Tibial nerve (tissue), 4 donors: Measurements from ENCODE around the gene DUOX2. TPM values are rescaled to one million over a fixed set of nuclear protein-coding genes. Genes with fewer than 3 reads are reported as not detected.

Experiments
- DNase-seq, 2 donors: peaks; one replicate each; pipeline ENCODE4 v3.0.0-alpha.2; 2019; ENCODE audit warnings: low spot score in 2 of 2
- H3K27ac ChIP-seq, 4 donors: fragments of 200-600 bp; sonication (generic) in 3 of 4; one replicate each; pipeline ENCODE4 v1.5.1; 2017 to 2019; ENCODE audit warnings: mild to moderate bottlenecking in 1 of 4
- H3K27me3 ChIP-seq, 2 donors: fragments of 200-600 bp; sonication (generic) in 1 of 2; one replicate each; pipeline versions ENCODE4 v1.5.1 to v1.6.0; 2017 to 2019
- H3K36me3 ChIP-seq, 3 donors: fragments of 200-600 bp; sonication (generic); one replicate each; pipeline ENCODE4 v1.5.1; 2018 to 2019
- H3K4me1 ChIP-seq, 4 donors: fragments of 200-600 bp; sonication (generic) in 3 of 4; one replicate each; pipeline ENCODE4 v1.5.1; 2017 to 2019
- H3K4me3 ChIP-seq, 4 donors: fragments of 200-600 bp; sonication (generic) in 3 of 4; one replicate each; pipeline ENCODE4 v1.5.1; 2017 to 2019; ENCODE audit warnings: mild to moderate bottlenecking in 1 of 4, moderate library complexity in 1 of 4
- H3K9me3 ChIP-seq, 4 donors: fragments of 200-600 bp; sonication (generic) in 3 of 4; one replicate each; pipeline ENCODE4 v1.5.1; 2017 to 2019
- CTCF ChIP-seq, 5 experiments: fragments of 200-600 bp in 3 of 5; fragments of 450-650 bp in 2 of 5; sonication (generic) in 3 of 5; IDR thresholded peaks; one replicate each; pipeline ENCODE4 v1.5.1; 2016 to 2019; ENCODE audit warnings: antibody characterized with exemption in 5 of 5, mild to moderate bottlenecking in 3 of 5, moderate library complexity in 2 of 5
- EP300 ChIP-seq, 2 donors: sonication (generic); formaldehyde crosslinking; IDR thresholded peaks; one replicate each; pipeline ENCODE4 v1.6.1; 2017; ENCODE audit warnings: antibody characterized with exemption in 2 of 2, mild to moderate bottlenecking in 1 of 2
- POLR2A ChIP-seq, 2 donors: fragments of 450-650 bp; IDR thresholded peaks; one replicate each; pipeline ENCODE4 v1.6.1; 2017; ENCODE audit warnings: antibody characterized with exemption in 2 of 2, mild to moderate bottlenecking in 2 of 2, moderate library complexity in 2 of 2
- WGBS, 2 donors: methylation state at CpG; one replicate each; pipeline ENCODE4 v1.1.5; 2018; 5-methylcytosine and 5-hydroxymethylcytosine counted together
- total RNA-seq, 4 donors: library from RNA; depleted of rRNA; stranded (reverse); fragments of >200 nt; gene quantifications; one replicate each; pipeline ENCODE4 v1.1.0, GENCODE V29; 2016

DUOX2 gene
- total RNA-seq, 4 donors from 2014 or later = 0.22 to 1.9 (median 0.84) TPM

GRCh38 chr15:45101749-45102148 is 12.2 kb downstream of the DUOX2 start:
- H3K4me3 ChIP-seq = no peak overlapping the region
- H3K27me3 ChIP-seq = no peaks in the 10 kb centered on the region
- H3K9me3 ChIP-seq = no peaks in the 10 kb centered on the region
- peaks cover 0 to 3% (median 0%) of the 10 kb centered on the region in 3 donors for H3K36me3 ChIP-seq
- TF ChIP-seq POLR2A (IDR thresholded peaks at IDR 0.05) (no peak), EP300 (IDR thresholded peaks at IDR 0.05) (no peak), CTCF (IDR thresholded peaks at IDR 0.05) (no peak)
- no peak for DNase-seq
- H3K27ac ChIP-seq = no peak overlapping the region
- H3K4me1 ChIP-seq = no peaks in the 10 kb centered on the region
- WGBS, 2 donors = 95% methylated on average over 12 of the region's 12 CpGs

GRCh38 chr15:45100884-45101625 is 12.9 kb downstream of the DUOX2 start:
- no peak for DNase-seq
- Histone ChIP-seq H3K36me3 (peaks cover 0 to 3% (median 0%) of the 10 kb centered on the region in 3 donors), H3K4me3 (no peak overlapping the region), H3K27ac (no peak overlapping the region), H3K9me3 (no peaks in the 10 kb centered on the region), H3K27me3 (no peaks in the 10 kb centered on the region), H3K4me1 (no peaks in the 10 kb centered on the region)
- 60 to 63% methylated on average over 7 of the region's 7 CpGs for WGBS, 2 donors
- no peak for TF ChIP-seq POLR2A (IDR thresholded peaks at IDR 0.05)
- no peak for TF ChIP-seq EP300 (IDR thresholded peaks at IDR 0.05)
- no peak for TF ChIP-seq CTCF (IDR thresholded peaks at IDR 0.05)

- no peak for TF ChIP-seq CTCF (IDR thresholded peaks at IDR 0.05)
- no peak for TF ChIP-seq POLR2A (IDR thresholded peaks at IDR 0.05)
- TF ChIP-seq EP300 (IDR thresholded peaks at IDR 0.05) = no peak
- Histone ChIP-seq H3K4me3 (no peak overlapping the region), H3K9me3 (no peaks in the 10 kb centered on the region), H3K27me3 (no peaks in the 10 kb centered on the region), H3K4me1 (no peaks in the 10 kb centered on the region), H3K36me3 (no peaks in the 10 kb centered on the region), H3K27ac (no peak overlapping the region)
- 79 to 87% methylated on average over 23 of the region's 23 CpGs for WGBS, 2 donors
- DNase-seq = no peak
These were observed 14.3 kb downstream of the DUOX2 start for GRCh38 chr15:45099549-45100165.

- Histone ChIP-seq H3K9me3 (no peaks in the 10 kb centered on the region), H3K4me3 (no peak overlapping the region), H3K27me3 (no peaks in the 10 kb centered on the region), H3K36me3 (no peaks in the 10 kb centered on the region), H3K4me1 (no peaks in the 10 kb centered on the region), H3K27ac (no peak overlapping the region)
- WGBS, 2 donors = 93 to 95% methylated on average over 7 of the region's 7 CpGs
- no peak for TF ChIP-seq CTCF (IDR thresholded peaks at IDR 0.05)
- TF ChIP-seq POLR2A (IDR thresholded peaks at IDR 0.05) = no peak
- TF ChIP-seq EP300 (IDR thresholded peaks at IDR 0.05) = no peak
- no peak for DNase-seq
These were observed 16.5 kb downstream of the DUOX2 start for GRCh38 chr15:45097466-45097865.

GRCh38 chr15:45095661-45096060 is 18.3 kb downstream of the DUOX2 start:
- H3K27me3 ChIP-seq = peaks cover 0 to 3% of the 10 kb centered on the region in 2 donors
- H3K4me1 ChIP-seq = no peaks in the 10 kb centered on the region
- H3K9me3 ChIP-seq = no peaks in the 10 kb centered on the region
- DNase-seq = no peak
- H3K27ac ChIP-seq = no peak overlapping the region
- 88 to 92% methylated on average over 8 to 11 of the region's 11 CpGs for WGBS, 2 donors
- TF ChIP-seq POLR2A (IDR thresholded peaks at IDR 0.05) (no peak), EP300 (IDR thresholded peaks at IDR 0.05) (no peak), CTCF (IDR thresholded peaks at IDR 0.05) (no peak)
- H3K36me3 ChIP-seq = no peaks in the 10 kb centered on the region
- no peak overlapping the region for H3K4me3 ChIP-seq
